Activated CD4-positive, CD25-positive, alpha-beta regulatory T cell (primary cell): Measurements from ENCODE around the gene TMEM181.
A peak's percentile ranks its signal among the peaks of the same experiment; 100 is the strongest.
"Not testable (repeated sequence)": the region's sequence is repeated elsewhere in the genome, so short reads cannot be mapped to it uniquely, and the experiment has no call there.

Source experiments
- DNase-seq, 4 experiments: peaks; one replicate each; lab custom pipeline; 2025; lab: John Stamatoyannopoulos, UW

The TMEM181 gene

GRCh38 chr6:158660333-158660754, 100.5 kb downstream of the TMEM181 start:
- DNase-seq: peak in 1 of 4 experiments; percentile 8

DNA sequence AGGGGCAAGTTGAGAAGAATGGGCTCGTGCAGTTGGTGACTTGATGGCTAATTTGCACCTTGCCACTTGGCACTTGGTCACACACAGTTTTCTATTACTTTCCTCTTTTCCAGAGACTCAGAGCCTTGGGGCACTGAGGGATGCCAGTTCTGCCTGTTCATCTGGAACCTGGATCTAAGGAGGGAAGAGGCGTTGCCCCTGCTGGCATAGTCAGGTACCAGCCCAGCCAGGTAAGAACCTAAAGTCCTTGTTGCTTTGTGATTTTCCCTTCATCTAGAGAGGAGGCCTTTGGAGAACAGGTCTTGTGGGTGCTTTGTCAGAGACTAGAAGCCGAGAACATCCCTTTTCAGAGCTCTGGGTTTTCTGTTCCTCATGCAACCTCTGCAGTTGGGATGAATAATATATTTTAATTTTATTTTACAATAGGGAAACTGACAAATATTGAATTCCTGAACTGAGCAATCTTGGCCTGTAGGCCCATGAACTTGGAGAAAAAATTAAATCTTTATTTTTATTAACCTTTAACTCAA, 101.3 kb downstream of the TMEM181 start:
- DNase-seq: no peak

GRCh38 chr6:158662607-158662953, 102.7 kb downstream of the TMEM181 start:
- no peak for DNase-seq

DNA sequence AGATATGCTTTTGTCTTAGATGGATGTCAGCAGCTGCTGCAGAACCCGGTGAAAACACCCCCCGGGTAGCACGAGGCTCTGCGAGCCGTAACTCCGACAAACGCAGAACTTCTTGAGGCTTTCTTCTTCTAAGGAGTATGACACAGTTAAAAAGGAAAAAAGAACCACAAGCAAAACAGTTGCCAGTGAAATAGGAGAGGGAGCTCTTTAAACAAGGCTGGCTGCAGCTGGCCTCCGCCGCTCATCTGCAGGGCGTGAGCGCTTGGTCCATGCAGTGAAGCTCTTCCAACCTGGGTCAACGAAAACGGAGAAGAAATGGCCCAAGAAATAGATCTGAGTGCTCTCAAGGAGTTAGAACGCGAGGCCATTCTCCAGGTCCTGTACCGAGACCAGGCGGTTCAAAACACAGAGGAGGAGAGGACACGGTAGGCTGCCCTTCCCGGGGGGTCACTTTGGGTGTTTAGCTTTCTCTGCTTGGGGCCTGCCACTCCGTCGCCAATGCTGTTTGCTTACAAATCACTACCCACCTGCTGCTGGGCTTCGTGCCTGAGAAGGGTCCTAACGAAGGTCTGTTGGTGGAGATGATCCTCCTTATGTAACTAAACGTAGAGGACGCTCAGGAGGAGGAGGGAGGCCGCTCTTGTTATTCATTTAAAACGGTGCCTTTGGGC, 103.2 kb downstream of the TMEM181 start:
- no peak for DNase-seq

- DNase-seq: no peak
Measured at GRCh38 chr6:158663625-158664165, 103.8 kb downstream of the TMEM181 start.

DNA sequence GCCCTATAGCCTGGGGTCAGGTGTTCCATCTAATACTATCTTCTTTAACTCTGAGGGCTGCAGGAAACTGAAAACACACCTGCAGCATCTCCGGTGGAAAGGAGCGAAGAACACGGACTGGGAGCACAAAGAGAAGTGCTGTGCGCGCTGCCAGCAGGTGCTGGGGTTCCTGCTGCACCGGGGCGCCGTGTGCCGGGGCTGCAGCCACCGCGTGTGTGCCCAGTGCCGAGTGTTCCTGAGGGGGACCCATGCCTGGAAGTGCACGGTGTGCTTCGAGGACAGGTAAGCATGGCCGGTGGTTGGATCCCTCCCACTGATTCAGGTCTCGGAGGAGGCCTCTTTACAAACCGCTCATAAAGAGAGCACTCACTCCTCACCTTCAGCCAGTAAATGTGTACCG, 105.4 kb downstream of the TMEM181 start:
- no peak for DNase-seq

DNA sequence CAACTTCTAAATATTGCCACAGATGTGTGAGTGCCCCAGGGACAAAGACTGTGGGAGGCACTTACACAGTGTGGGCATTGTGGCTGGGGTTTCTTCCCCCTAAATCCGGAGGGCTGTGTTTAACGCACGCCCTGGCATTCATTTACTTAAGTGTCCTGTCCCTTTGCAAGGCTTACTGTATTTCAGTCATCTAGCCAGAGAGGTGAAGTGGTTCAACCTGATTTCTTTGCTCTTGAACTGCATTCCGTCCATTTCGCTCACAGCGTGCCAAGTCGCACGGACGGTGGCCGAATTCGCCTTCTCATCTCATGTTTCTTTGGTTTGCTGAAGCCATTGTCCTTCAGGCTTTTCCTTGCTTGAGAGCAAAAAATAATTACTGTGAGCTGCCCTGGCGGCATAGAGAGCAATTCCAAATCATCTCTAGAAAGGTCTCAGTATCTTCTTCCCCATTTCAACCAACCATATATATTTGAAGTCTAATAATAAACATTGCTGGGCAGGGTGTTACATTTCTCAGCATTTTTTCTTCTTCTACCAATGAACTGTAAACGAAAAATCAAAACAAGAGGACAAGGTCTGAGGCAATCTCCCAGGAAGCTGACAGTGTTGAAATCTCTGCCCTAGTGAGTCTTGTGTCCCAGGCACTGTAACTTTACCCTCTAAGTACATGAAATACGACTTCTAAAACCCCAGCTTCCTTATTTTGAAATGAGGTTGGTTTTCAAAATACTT, 106.9 kb downstream of the TMEM181 start:
- no peak for DNase-seq

GRCh38 chr6:158667360-158667981, 107.6 kb downstream of the TMEM181 start:
- no peak for DNase-seq

DNA sequence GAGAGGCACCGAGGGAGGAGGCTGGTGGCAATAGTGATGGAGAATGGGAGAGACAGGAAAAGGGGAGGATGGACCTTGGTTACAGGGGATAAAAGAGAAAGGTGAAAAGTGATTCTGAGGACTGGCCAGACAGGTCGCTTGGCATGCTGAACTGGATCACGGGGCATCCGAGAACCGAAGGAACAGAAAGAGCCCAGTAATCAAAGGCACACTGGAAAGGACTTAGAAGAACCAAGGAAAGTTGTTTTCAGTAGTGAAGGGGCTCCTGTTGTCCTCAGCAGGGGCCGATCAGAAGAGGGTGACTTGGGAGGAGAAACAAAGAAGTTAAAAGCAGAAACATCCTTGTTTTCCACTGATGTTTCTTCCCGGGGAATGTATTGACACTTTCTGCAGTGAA, 108.8 kb downstream of the TMEM181 start:
- DNase-seq: no peak

- DNase-seq: no peak
Measured at GRCh38 chr6:158669145-158670035, 109.5 kb downstream of the TMEM181 start.

DNA sequence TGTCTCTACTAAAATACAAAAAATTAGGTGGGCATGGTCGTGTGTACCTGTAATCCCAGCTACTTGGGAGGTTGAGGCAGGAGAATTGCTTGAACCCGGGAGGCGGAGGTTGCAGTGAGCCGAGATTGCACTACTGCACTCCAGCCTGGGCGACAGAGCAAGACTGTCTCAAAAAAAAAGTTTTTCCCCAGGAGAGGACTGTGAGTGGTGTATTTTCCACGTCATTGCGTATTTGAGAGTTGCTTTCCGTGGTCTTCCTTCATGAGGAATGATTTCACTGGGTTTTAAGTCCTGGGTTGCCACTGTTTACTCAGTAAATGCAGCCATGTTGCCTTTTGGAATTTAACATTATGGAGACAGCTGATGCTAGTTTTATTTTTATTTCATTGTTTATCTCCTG, 112.2 kb downstream of the TMEM181 start:
- DNase-seq: not testable (repeated sequence)

GRCh38 chr6:158672726-158673125, 112.8 kb downstream of the TMEM181 start:
- DNase-seq: no peak

DNA sequence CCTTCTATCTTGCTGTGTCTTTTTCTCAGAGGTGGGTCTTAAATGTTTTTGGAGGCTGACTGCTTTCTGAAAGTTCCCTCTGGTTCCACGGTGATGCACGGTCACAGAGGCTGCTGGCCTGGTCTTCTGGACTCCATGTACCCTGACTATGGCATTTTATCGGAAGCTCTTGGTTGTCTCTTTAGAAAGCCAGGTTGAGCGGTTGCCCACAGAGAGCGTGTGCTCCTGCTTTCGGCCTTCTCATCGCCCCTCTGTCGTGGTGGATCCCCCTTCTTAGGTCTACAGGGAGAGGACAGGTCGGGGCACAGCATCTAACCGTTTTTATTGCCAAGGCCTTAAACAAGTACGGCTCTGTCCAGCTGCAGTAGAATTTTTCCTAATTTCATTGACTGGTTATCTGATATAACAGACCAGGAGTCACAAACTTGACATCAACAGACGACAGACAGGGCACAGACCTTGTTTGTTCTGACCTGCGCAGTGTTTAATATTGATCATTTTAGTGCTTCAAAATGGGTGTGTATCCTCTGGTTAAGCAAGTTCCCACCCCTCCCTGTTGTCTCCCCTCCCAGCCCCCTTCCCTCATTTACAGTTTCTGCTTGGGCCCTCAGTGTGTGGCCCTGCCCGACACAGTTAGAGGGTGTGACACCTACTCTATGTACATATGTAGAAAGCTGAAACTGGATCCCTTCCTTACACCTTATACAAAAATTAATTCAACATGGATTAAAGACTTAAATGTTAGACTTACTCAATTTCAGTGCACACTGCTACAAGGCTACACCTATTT, 114.6 kb downstream of the TMEM181 start:
- no peak for DNase-seq

DNA sequence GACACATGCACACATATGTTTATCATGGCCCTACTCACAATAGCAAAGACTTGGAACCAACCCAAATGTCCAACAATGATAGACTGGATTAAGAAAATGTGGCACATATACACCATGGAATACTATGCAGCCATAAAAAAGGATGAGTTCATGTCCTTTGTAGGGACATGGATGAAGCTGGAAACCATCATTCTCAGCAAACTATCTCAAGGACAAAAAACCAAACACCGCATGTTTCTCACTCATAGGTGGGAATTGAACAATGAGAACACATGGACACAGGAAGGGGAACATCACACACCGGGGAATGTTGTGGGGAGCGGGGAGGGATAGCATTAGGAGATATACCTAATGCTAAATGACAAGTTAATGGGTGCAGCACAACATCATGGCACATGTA, 117.2 kb downstream of the TMEM181 start:
- not testable (repeated sequence) for DNase-seq

DNA sequence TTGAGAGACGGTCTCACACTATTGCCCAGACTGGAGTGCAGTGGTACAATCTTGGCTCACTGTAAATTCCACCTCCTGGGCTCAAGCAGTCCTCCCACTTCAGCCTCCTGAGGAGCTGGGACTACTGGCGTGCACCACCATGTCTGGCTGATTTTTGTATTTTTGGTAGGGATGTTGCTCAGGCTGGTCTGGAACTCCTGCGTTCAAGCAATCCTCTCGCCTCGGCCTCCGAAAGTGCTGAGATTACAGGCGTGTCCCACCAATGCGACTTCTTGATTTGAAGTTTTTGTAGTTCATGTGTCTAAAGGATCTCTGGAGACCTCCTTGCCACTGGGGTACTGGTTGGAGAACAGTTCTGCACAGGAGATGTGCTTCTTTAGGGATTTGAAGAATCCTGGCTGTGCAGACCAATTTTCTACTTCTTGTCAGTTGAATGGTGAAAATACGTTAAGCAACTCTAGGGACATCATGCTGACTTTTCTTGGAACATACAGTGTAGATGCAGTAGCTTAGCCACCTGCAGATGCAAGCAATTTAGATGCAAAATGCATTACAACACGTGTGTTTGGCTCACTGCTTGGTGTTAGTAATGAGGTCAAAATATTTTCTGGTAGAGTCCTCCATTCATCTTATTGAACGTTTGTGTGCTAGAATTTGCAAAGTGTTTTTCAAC, 118.2 kb downstream of the TMEM181 start:
- no peak for DNase-seq

- no peak for DNase-seq
Measured at GRCh38 chr6:158680015-158680414, 120.1 kb downstream of the TMEM181 start.

DNA sequence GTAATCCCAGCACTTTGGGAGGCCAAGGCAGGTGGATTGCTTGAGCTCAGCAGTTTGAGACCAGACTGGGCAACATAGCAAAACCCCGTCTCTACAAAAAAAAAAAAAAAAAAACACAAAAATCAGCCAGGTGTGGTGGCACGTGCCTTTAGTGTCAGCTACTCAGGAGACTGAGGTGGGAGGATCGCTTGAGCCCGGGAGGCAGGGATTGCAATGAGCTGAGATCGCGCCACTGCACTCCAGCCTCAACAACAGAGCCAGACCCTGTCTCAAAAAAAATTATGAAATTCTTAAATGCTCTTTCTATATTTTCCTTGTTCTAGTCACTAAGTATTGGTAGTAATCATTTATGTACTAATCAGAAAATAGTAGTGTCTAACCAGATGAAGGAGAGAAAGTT, 120.6 kb downstream of the TMEM181 start:
- no peak for DNase-seq

- DNase-seq: no peak
Measured at GRCh38 chr6:158684311-158684710, 124.4 kb downstream of the TMEM181 start.

DNA sequence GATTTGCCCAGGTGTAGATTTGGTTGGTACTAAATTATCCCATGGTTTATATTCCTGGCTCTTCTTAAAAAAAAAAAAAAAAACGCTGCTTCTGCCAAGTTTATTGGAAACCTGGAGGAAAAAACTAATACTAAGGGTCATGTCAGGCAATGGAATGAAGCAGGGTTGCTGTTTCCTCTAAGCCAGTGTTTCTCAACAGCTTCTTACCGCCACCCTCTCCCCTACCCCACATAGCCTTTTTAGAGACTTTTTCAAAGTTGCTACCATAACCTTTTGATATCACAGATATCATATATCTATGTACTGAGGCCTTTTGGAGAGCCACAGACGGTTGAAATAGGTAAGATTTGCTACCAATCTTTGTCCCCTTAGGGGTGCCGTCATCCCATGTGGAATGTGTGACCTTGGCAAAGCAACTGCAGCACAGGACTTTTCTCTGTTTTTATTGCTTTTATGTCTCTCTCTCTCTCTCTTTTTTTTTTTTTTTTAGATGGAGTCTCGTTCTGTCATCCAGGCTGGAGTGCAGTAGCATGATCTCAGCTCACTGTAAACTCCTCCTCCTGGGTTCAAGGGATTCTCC, 124.9 kb downstream of the TMEM181 start:
- DNase-seq: no peak
